C4-2B (cell line): Measurements from ENCODE around the gene PRUNE1.

Source experiments
- CTCF ChIP-seq: fragments of 450-650 bp; conservative IDR thresholded peaks from 2 replicates; pipeline ENCODE4 v1.5.1; 2017; ENCODE audit warnings: mild to moderate bottlenecking
- ZFX ChIP-seq: fragments of 450-650 bp; IDR thresholded peaks from 2 replicates; pipeline ENCODE4 v1.6.1; 2017

DNA sequence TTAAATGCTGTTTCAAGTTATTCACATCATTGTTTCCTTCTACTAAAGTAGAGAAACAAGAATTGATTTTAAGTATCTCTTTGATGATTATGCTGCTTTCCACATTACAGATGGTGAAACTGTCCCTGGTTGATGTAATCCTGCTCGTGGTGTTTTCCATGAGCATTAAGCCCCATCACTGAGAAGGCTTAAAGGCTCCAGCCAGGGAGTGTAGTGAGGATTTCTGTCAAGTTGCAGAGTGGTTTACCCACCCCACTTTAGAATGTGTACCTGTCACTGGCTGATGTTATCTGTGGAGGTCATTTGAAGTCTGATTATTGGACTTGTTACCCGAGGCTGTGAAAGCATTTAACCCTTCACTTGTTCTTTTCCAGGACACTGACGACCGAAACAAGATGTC lies 46.5 kb upstream of the PRUNE1 start:
- TF ChIP-seq CTCF (no peak), ZFX (no peak)
